GM19099 (cell line): ENCODE results near the gene MAGT1.

Experiments used
- POLR2A ChIP-seq: IDR thresholded peaks from 3 replicates; pipeline ENCODE4 v1.6.1; 2011; ENCODE audit warnings: low read depth; ENCODE audit not compliant: insufficient read length; ENCODE audit errors: extremely low read depth

The MAGT1 gene

DNA sequence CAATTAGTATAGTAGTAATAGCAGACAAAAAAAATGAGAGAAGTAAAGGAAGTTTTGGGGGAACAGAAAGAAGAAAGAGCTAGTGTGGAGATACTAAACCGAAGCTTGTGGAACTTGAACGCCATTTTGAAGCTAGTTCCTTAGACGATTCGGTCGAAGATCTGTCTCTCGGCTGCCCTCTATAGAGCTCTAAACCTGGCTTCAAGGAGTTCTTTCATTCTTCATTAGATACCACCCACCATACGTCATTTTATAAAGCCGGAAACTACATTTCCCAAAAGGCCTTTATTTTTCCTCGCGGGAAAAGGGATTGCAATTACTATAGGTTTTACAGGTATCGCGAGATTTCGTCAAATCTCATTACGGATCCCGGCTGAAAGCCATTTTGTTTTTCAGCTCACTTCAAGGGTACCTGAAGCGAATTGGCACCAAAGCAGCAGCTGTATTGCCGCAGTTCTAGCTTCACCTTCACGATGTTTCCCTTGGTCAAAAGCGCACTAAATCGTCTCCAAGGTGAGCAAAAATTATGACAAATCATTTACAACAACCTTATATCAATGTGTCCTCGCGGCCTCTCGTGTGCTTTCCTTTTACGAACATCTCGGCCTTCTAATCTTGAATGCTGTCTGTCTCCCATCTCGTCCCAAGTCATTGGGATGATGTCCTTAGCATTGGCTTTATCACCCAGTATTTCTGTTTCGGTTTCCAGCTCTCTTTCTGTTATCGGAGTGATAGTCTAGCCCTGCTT, 4.0 kb upstream of the MAGT1 start, which contains the start of gene COX7B:
TSS of gene COX7B (plus strand) at position 388 of the 748 bp plus-strand sequence. CDS start at position 474, 86 bp downstream.
- peak; percentile 74 for TF ChIP-seq POLR2A

- TF ChIP-seq POLR2A: no peak
Observed at GRCh38 chrX:77893713-77894112, 1.5 kb downstream of the MAGT1 start.

GRCh38 chrX:77892887-77893286, 2.3 kb downstream of the MAGT1 start:
- no peak for TF ChIP-seq POLR2A

DNA sequence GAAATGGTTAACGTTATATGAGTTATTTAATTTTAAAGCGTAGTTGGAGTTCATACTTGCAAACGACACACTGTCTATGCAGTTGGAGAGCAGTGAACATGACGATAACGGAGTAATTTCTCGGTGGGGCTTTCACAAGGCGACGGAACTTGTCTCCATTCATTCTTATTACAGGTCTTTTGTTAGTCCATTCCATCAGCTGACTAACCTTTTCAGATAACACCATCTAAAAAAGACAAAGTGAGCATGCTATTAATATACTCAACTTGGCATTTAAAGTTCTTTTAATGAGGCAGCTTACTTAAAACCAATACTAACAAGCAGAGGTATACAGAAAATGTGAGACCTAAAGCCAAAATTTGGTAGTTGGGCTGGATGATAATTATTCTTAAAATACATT, 19.9 kb downstream of the MAGT1 start:
- TF ChIP-seq POLR2A: no peak

DNA sequence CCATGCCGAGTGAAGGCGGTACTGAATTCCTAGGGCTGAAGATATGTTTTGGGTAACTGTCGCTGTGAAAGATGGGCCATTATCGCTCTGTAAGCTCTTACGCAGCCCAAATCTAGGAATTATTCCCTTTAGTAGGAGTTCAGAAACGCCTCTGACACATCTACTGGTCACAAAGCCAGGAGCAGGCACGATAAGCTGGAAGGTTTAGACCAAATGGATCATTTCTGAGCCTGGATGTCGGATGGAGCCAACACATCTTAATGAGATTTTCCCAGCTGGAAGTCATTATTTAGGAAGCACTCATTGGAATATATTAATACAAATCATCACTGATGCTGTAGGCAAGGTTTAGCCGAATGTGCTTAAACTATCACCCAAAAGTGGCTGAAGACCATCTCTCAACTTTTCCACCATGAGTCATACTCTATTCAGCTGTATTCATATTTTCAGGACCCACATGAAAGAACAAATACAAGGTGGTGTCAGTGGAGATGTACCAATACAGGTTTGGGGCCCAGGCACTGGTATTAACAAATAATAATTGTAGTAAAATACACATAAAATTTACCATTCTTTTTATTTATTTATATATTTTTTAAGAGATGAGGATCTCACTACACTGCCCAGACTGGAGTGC, 75.0 kb downstream of the MAGT1 start:
- no peak for TF ChIP-seq POLR2A

GRCh38 chrX:77814210-77814609, 81.0 kb downstream of the MAGT1 start:
- TF ChIP-seq POLR2A: no peak

DNA sequence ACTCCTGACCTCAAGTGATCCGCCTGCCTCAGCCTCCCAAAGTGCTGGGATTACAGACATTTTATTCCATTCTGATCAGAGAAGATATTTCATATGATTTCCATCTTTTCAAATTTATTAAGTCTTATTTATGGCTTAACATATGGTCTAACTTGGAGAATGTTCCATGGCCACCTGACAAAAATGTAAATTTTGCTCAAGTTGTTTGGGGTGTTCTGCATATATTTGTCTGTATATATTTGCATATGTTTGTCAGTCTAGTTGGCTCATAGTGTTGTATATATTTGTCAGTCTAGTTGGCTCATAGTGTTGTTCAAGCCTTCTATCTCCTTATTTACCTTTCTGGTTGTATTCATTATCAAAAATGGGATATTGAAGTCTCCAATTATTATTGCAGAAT, 93.0 kb downstream of the MAGT1 start:
- TF ChIP-seq POLR2A: no peak

GRCh38 chrX:77795124-77795523, 100.1 kb downstream of the MAGT1 start:
- no peak for TF ChIP-seq POLR2A

- TF ChIP-seq POLR2A: no peak
Observed at GRCh38 chrX:77793946-77794345, 101.3 kb downstream of the MAGT1 start.

GRCh38 chrX:77788050-77788449, 107.2 kb downstream of the MAGT1 start:
- no peak for TF ChIP-seq POLR2A

GRCh38 chrX:77786365-77786680, 108.9 kb downstream of the MAGT1 start:
- TF ChIP-seq POLR2A: no peak

- peak; percentile 81 for TF ChIP-seq POLR2A
Observed at GRCh38 chrX:77785486-77786364, 109.5 kb downstream of the MAGT1 start, which contains the start of gene ATRX. ATRX (minus strand) TSS chrX:77786216; CDS start chrX:77786001, 215 bp downstream.

DNA sequence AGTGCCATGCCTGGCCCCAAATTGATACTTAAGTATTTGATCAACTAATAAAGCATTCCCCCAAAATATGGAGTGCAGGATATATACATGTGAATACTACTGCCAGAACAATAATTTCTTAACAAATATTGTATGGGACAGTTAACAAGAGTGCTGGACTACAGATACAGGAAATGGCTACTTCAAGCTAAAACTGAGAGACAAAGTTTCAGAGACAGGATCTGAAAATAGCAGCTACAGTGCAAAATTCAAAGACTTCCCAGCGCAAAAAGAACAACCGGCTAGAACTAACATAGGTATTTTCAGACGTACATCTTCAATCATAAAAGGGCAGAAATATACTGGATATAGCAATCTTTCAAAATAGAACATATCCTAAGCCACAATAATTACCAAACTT, 115.5 kb downstream of the MAGT1 start:
- TF ChIP-seq POLR2A: no peak

DNA sequence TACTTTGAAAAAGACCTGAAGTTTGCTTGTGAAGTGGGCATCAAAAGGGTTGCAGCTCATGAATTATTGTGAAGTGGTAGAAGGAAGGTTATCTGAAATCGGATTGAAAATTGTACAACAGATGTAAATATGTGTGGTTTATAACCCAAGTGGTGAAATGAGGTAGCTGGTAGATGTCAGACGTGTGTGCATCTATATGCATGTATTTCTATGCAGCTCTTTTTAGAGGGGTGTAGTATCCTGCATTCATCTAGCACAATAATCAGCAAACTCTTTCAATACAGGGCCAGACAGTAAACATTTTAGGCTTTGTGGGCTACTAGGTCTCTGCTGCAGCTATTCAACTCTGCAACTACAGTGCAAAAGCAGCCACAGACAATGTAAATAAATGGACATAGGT, 118.6 kb downstream of the MAGT1 start:
- no peak for TF ChIP-seq POLR2A
